ENCODE measurements around the gene PPIL6. TPM values are rescaled to one million over a fixed set of nuclear protein-coding genes. Genes with fewer than 3 reads are reported as not detected.
"Not testable (repeated sequence)": the region's sequence is repeated elsewhere in the genome, so short reads cannot be mapped to it uniquely, and the experiment has no call there.

Gene PPIL6
- total RNA-seq, 4 donors from 2014 or later, result 2.3 to 7.4 (median 4.1) TPM

- DNase-seq (ENCODE audit: low spot score), result no peak
- TF ChIP-seq CTCF (IDR thresholded peaks at IDR 0.05), result no peak
- no peak for ATAC-seq (ENCODE audit: low FRiP score)
Observed at GRCh38 chr6:109374326-109374892, 66.0 kb downstream of the PPIL6 start.

- ATAC-seq (ENCODE audit: low FRiP score), result no peak
- no peak for DNase-seq (ENCODE audit: low spot score)
- no peak for TF ChIP-seq CTCF (IDR thresholded peaks at IDR 0.05)
Observed at GRCh38 chr6:109373762-109374161, 66.7 kb downstream of the PPIL6 start.

- TF ChIP-seq CTCF (IDR thresholded peaks at IDR 0.05), result no peak
- DNase-seq (ENCODE audit: low spot score), result no peak
Observed at GRCh38 chr6:109373331-109373730, 67.1 kb downstream of the PPIL6 start.

GRCh38 chr6:109372130-109372529, 68.3 kb downstream of the PPIL6 start:
- no peak for DNase-seq (ENCODE audit: low spot score)
- TF ChIP-seq CTCF (IDR thresholded peaks at IDR 0.05), result no peak
- no peak for ATAC-seq (ENCODE audit: low FRiP score)

More at GRCh38 chr6:109373331-109373730, 67.1 kb downstream of the PPIL6 start:
- no peak for ATAC-seq (ENCODE audit: low FRiP score)

GRCh38 chr6:109370792-109371191, 69.6 kb downstream of the PPIL6 start:
- no peak for DNase-seq (ENCODE audit: low spot score)
- no peak for ATAC-seq (ENCODE audit: low FRiP score)
- TF ChIP-seq CTCF (IDR thresholded peaks at IDR 0.05), result no peak

- no peak for ATAC-seq (ENCODE audit: low FRiP score)
- no peak for TF ChIP-seq CTCF (IDR thresholded peaks at IDR 0.05)
Observed at GRCh38 chr6:109370336-109370735, 70.1 kb downstream of the PPIL6 start.

GRCh38 chr6:109369728-109370127, 70.7 kb downstream of the PPIL6 start:
- no peak for ATAC-seq (ENCODE audit: low FRiP score)

More at GRCh38 chr6:109370336-109370735, 70.1 kb downstream of the PPIL6 start:
- no peak for DNase-seq (ENCODE audit: low spot score)

GRCh38 chr6:109364382-109365078, 75.9 kb downstream of the PPIL6 start:
- DNase-seq (ENCODE audit: low spot score); ATAC-seq (ENCODE audit: low FRiP score): not testable (repeated sequence)

More at GRCh38 chr6:109369728-109370127, 70.7 kb downstream of the PPIL6 start:
- DNase-seq (ENCODE audit: low spot score), result no peak
- TF ChIP-seq CTCF (IDR thresholded peaks at IDR 0.05), result no peak
